Endometrial microvascular endothelial cells (primary cell): Measurements from ENCODE around the gene MAST4. TPM values are rescaled to one million over a fixed set of nuclear protein-coding genes. Genes with fewer than 3 reads are reported as not detected.

ENCODE experiments used
- in situ Hi-C: cut with HindIII; loops from 2 replicates; pipeline ENCODE4 v1.10.0; 2017; ENCODE audit warnings: low sequenced_read_pairs, low pct_unique_long_range_greater_than_20kb; ENCODE audit errors: inconsistent ontology term
- total RNA-seq: library from RNA; depleted of rRNA; stranded (reverse); fragments of >200 nt; gene quantifications from one replicate; pipeline ENCODE4 v1.2.3, GENCODE V29; 2015; ENCODE audit errors: inconsistent ontology term

MAST4 gene
- total RNA-seq, 1 donor from 2014 or later, result 29.3 TPM

- in situ Hi-C loops, result no loop called here
Measured at GRCh38 chr5:67204821-67205220, 608.6 kb downstream of the MAST4 start.

GRCh38 chr5:67205981-67206380 is 609.8 kb downstream of the MAST4 start:
- in situ Hi-C loops, result no loop called here

GRCh38 chr5:67206461-67206860 is 610.3 kb downstream of the MAST4 start:
- in situ Hi-C loops, result no loop called here

- in situ Hi-C loops, result no loop called here
Measured at GRCh38 chr5:67206929-67207328, 610.7 kb downstream of the MAST4 start.

- in situ Hi-C loops, result no loop called here
Measured at GRCh38 chr5:67208403-67208802, 612.2 kb downstream of the MAST4 start.

- in situ Hi-C loops, result no loop called here
Measured at GRCh38 chr5:67209141-67209771, 613.1 kb downstream of the MAST4 start.

GRCh38 chr5:67211926-67212325 is 615.7 kb downstream of the MAST4 start:
- in situ Hi-C loops, result no loop called here

- in situ Hi-C loops, result no loop called here
Measured at GRCh38 chr5:67214036-67214435, 617.8 kb downstream of the MAST4 start.

GRCh38 chr5:67214707-67215447 is 618.7 kb downstream of the MAST4 start:
- in situ Hi-C loops, result no loop called here

GRCh38 chr5:67215519-67216471 is 619.6 kb downstream of the MAST4 start:
- in situ Hi-C loops, result no loop called here

GRCh38 chr5:67216564-67216963 is 620.4 kb downstream of the MAST4 start:
- in situ Hi-C loops, result no loop called here
